ENCODE data around the gene RAD51C. TPM values are rescaled to one million over a fixed set of nuclear protein-coding genes. Genes with fewer than 3 reads are reported as not detected.
"Not testable (repeated sequence)": the region's sequence is repeated elsewhere in the genome, so short reads cannot be mapped to it uniquely, and the experiment has no call there.

RAD51C gene
- total RNA-seq, 1 donor from 2014 or later = 17.6 TPM

- FAIRE-seq (no peak), DNase-seq (ENCODE audit: low read depth) (peak; percentile 43)
- H3K4me3 ChIP-seq (ENCODE audit: low read depth, low read length) = no peak overlapping the region
These were observed 13.0 kb upstream of the RAD51C start for GRCh38 chr17:58679263-58680037.

GRCh38 chr17:58680038-58680369, 12.4 kb upstream of the RAD51C start:
- H3K27me3 ChIP-seq (ENCODE audit: control insufficient read depth, insufficient read depth, low read length) = no peaks in the 10 kb centered on the region
- FAIRE-seq = no peak
- DNase-seq (ENCODE audit: low read depth) = no peak
- H3K36me3 ChIP-seq (ENCODE audit: control insufficient read depth, insufficient read depth, low read length) = no peaks in the 10 kb centered on the region
- no peak overlapping the region for H3K4me3 ChIP-seq (ENCODE audit: low read depth, low read length)
- no peak for TF ChIP-seq CTCF (IDR thresholded peaks at IDR 0.05; ENCODE audit: insufficient read depth, low read length, severe bottlenecking)

More at GRCh38 chr17:58679263-58680037, 13.0 kb upstream of the RAD51C start:
- H3K27me3 ChIP-seq (ENCODE audit: control insufficient read depth, insufficient read depth, low read length) = no peaks in the 10 kb centered on the region
- no peak for TF ChIP-seq CTCF (IDR thresholded peaks at IDR 0.05; ENCODE audit: insufficient read depth, low read length, severe bottlenecking)
- no peaks in the 10 kb centered on the region for H3K36me3 ChIP-seq (ENCODE audit: control insufficient read depth, insufficient read depth, low read length)

- Histone ChIP-seq H3K36me3 (ENCODE audit: control insufficient read depth, insufficient read depth, low read length) (no peaks in the 10 kb centered on the region), H3K27me3 (ENCODE audit: control insufficient read depth, insufficient read depth, low read length) (no peaks in the 10 kb centered on the region), H3K4me3 (ENCODE audit: low read depth, low read length) (no peak overlapping the region)
- DNase-seq (ENCODE audit: low read depth) (no peak), FAIRE-seq (no peak)
- no peak for TF ChIP-seq CTCF (IDR thresholded peaks at IDR 0.05; ENCODE audit: insufficient read depth, low read length, severe bottlenecking)
These were observed 8.4 kb upstream of the RAD51C start for GRCh38 chr17:58684003-58684402.

GRCh38 chr17:58684462-58684861, 7.9 kb upstream of the RAD51C start:
- H3K36me3 ChIP-seq (ENCODE audit: control insufficient read depth, insufficient read depth, low read length); H3K4me3 ChIP-seq (ENCODE audit: low read depth, low read length); H3K27me3 ChIP-seq (ENCODE audit: control insufficient read depth, insufficient read depth, low read length); DNase-seq (ENCODE audit: low read depth); FAIRE-seq: not testable (repeated sequence)

- H3K27me3 ChIP-seq (ENCODE audit: control insufficient read depth, insufficient read depth, low read length) = no peaks in the 10 kb centered on the region
- TF ChIP-seq CTCF (IDR thresholded peaks at IDR 0.05; ENCODE audit: insufficient read depth, low read length, severe bottlenecking) = no peak
- H3K36me3 ChIP-seq (ENCODE audit: control insufficient read depth, insufficient read depth, low read length) = no peaks in the 10 kb centered on the region
- DNase-seq (ENCODE audit: low read depth) (peak; percentile 44), FAIRE-seq (no peak)
- no peak overlapping the region for H3K4me3 ChIP-seq (ENCODE audit: low read depth, low read length)
These were observed 5.4 kb upstream of the RAD51C start for GRCh38 chr17:58686980-58687379.

- Histone ChIP-seq H3K27me3 (ENCODE audit: control insufficient read depth, insufficient read depth, low read length) (no peaks in the 10 kb centered on the region), H3K4me3 (ENCODE audit: low read depth, low read length) (no peak overlapping the region), H3K36me3 (ENCODE audit: control insufficient read depth, insufficient read depth, low read length) (no peaks in the 10 kb centered on the region)
- no peak for TF ChIP-seq CTCF (IDR thresholded peaks at IDR 0.05; ENCODE audit: insufficient read depth, low read length, severe bottlenecking)
- DNase-seq (ENCODE audit: low read depth) = no peak
- no peak for FAIRE-seq
These were observed 3.9 kb upstream of the RAD51C start for GRCh38 chr17:58688521-58688920.

GRCh38 chr17:58690033-58690432, 2.4 kb upstream of the RAD51C start:
- not testable (repeated sequence) for H3K36me3 ChIP-seq (ENCODE audit: control insufficient read depth, insufficient read depth, low read length); DNase-seq (ENCODE audit: low read depth); FAIRE-seq; H3K4me3 ChIP-seq (ENCODE audit: low read depth, low read length); H3K27me3 ChIP-seq (ENCODE audit: control insufficient read depth, insufficient read depth, low read length)

All from bronchial epithelial cell (primary cell).